Astrocyte (in vitro differentiated cells and primary cell): ENCODE data around the gene ZFPM1. TPM values are rescaled to one million over a fixed set of nuclear protein-coding genes. Genes with fewer than 3 reads are reported as not detected.

ENCODE experiments used
- DNase-seq: peaks from one replicate; pipeline ENCODE4 v3.0.0-alpha.2; 2010; ENCODE audit warnings: low read depth
- FAIRE-seq: peaks from 2 replicates; lab custom pipeline; 2011; peaks lifted over from hg19 to GRCh38; lab: Jason Lieb, UNC
- H2AFZ ChIP-seq: 2 replicates; pipeline ENCODE4 v1.6.0; 2012; ENCODE audit warnings: low read depth, low read length, inconsistent platforms
- H3K27ac ChIP-seq: 2 replicates; pipeline ENCODE4 v1.5.1; 2011; ENCODE audit warnings: low read depth, low read length, inconsistent platforms
- H3K27me3 ChIP-seq: 2 replicates; pipeline ENCODE4 v1.6.0; 2011; ENCODE audit warnings: low read length, inconsistent platforms; ENCODE audit not compliant: insufficient read depth
- H3K36me3 ChIP-seq: 2 replicates; pipeline ENCODE4 v1.5.1; 2011; ENCODE audit warnings: low read length, inconsistent platforms; ENCODE audit not compliant: insufficient read depth
- H3K4me1 ChIP-seq: 2 replicates; pipeline ENCODE4 v1.5.1; 2011; ENCODE audit warnings: low read length, inconsistent platforms; ENCODE audit not compliant: insufficient read depth
- H3K4me2 ChIP-seq: 2 replicates; pipeline ENCODE4 v1.6.0; 2012; ENCODE audit warnings: low read length, inconsistent platforms
- H3K4me3 ChIP-seq: 2 replicates; pipeline ENCODE4 v1.5.1; 2011; ENCODE audit warnings: low read depth, mild to moderate bottlenecking, low read length, inconsistent platforms; ENCODE audit not compliant: insufficient read depth
- H3K79me2 ChIP-seq: 2 replicates; pipeline ENCODE4 v1.6.0; 2012; ENCODE audit warnings: mild to moderate bottlenecking, low read length, inconsistent platforms; ENCODE audit not compliant: insufficient read depth
- H3K9ac ChIP-seq: 2 replicates; pipeline ENCODE4 v1.6.0; 2012; ENCODE audit warnings: mild to moderate bottlenecking, low read length, inconsistent platforms
- H3K9me3 ChIP-seq: 2 replicates; pipeline ENCODE4 v1.5.1; 2012; ENCODE audit warnings: low read depth, mild to moderate bottlenecking, low read length, inconsistent platforms; ENCODE audit not compliant: insufficient read depth
- H4K20me1 ChIP-seq: 2 replicates; pipeline ENCODE4 v1.6.0; 2012; ENCODE audit warnings: low read length, inconsistent platforms; ENCODE audit not compliant: insufficient read depth
- H3K27ac Mint-ChIP-seq: one replicate; pipeline ENCODE4 v1.8.0; 2021; ENCODE audit warnings: mild to moderate bottlenecking, mixed read lengths; ENCODE audit not compliant: unreplicated experiment
- H3K27me3 Mint-ChIP-seq: one replicate; pipeline ENCODE4 v1.8.0; 2021; ENCODE audit warnings: low read depth, mixed read lengths; ENCODE audit not compliant: unreplicated experiment
- H3K36me3 Mint-ChIP-seq: one replicate; pipeline ENCODE4 v1.8.0; 2021; ENCODE audit warnings: low read depth, mixed read lengths; ENCODE audit not compliant: unreplicated experiment
- H3K4me1 Mint-ChIP-seq: one replicate; pipeline ENCODE4 v1.8.0; 2021; ENCODE audit warnings: low read depth, mixed read lengths; ENCODE audit not compliant: unreplicated experiment
- H3K4me3 Mint-ChIP-seq: one replicate; pipeline ENCODE4 v1.8.0; 2021; ENCODE audit warnings: mild to moderate bottlenecking, moderate library complexity, mixed read lengths; ENCODE audit not compliant: unreplicated experiment
- H3K9me3 Mint-ChIP-seq: one replicate; pipeline ENCODE4 v1.8.0; 2021; ENCODE audit warnings: mild to moderate bottlenecking, mixed read lengths; ENCODE audit not compliant: unreplicated experiment
- EZH2 ChIP-seq: IDR thresholded peaks from 2 replicates; pipeline ENCODE4 v1.6.1; 2012; ENCODE audit warnings: mild to moderate bottlenecking, low read length, inconsistent platforms; ENCODE audit not compliant: insufficient read depth
- total RNA-seq: library from RNA; stranded (reverse); gene quantifications from 2 replicates; pipeline ENCODE4 v1.2.1, GENCODE V29; 2021
- TF ChIP-seq, protein P1 (sequence below): IDR thresholded peaks from 2 replicates; pipeline ENCODE4 v1.5.1; 2011; ENCODE audit warnings: low read depth, mild to moderate bottlenecking, inconsistent platforms, low read length, moderate library complexity; ENCODE audit not compliant: insufficient read depth

ZFPM1 gene
- total RNA-seq, 1 donor from 2014 or later = 8.6 TPM

DNA sequence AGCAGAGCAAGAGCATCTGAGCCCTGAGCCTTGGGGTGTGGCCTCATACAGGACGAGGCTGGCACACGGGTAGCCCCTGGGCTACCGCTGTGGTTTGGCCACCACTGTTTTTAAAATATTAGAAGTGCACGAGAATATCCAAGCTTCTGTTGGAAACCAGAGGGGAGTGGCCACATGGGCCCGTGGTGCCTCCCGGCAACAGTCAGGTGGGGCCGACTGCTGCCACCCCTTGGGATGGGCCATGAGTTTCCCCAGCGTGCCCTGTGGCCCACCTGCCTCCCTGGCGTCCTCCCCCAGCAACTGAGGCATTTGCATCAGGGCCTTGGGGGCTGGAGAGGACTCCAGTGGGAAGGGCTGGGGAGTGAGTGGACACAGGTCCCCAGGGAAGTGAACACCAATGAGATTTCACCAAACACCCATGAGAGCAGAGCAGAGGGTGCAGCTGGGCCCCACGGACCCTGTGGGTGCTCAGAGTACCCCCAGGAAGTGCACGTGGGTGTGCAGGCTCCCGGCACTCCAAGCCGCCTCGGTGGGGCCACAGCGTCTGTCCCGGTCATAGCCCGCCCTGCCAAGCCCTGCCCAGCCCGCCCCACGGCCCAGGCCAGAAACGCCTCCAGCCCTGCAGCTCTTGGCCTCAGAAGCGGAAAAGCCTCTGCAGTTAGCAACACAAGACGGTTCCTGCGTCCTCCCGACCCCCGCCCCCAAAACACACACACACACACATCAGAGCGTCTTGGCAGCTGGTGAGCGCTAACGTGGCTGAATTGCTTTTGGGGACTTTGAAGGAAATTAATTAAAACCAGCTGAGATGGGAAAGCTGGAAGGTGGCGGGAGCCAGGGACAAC is 47.6 kb upstream of the ZFPM1 start:
- no peak overlapping the region for H2AFZ ChIP-seq
- H3K4me2 ChIP-seq = no peak overlapping the region
- no peak for TF ChIP-seq EZH2
- TF ChIP-seq, protein P1, sequence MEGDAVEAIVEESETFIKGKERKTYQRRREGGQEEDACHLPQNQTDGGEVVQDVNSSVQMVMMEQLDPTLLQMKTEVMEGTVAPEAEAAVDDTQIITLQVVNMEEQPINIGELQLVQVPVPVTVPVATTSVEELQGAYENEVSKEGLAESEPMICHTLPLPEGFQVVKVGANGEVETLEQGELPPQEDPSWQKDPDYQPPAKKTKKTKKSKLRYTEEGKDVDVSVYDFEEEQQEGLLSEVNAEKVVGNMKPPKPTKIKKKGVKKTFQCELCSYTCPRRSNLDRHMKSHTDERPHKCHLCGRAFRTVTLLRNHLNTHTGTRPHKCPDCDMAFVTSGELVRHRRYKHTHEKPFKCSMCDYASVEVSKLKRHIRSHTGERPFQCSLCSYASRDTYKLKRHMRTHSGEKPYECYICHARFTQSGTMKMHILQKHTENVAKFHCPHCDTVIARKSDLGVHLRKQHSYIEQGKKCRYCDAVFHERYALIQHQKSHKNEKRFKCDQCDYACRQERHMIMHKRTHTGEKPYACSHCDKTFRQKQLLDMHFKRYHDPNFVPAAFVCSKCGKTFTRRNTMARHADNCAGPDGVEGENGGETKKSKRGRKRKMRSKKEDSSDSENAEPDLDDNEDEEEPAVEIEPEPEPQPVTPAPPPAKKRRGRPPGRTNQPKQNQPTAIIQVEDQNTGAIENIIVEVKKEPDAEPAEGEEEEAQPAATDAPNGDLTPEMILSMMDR = no peak
- H3K79me2 ChIP-seq = peaks cover 48% of the 10 kb centered on the region
- no peak overlapping the region for H3K9ac ChIP-seq
- peaks cover 2% of the 10 kb centered on the region for H3K9me3 Mint-ChIP-seq
- H3K4me1 Mint-ChIP-seq = no peaks in the 10 kb centered on the region
- no peak overlapping the region for H3K4me3 Mint-ChIP-seq
- DNase-seq (peak; percentile 37), FAIRE-seq (no peak)
- no peaks in the 10 kb centered on the region for H3K9me3 ChIP-seq
- peaks cover 19% of the 10 kb centered on the region for H3K36me3 Mint-ChIP-seq
- H3K27me3 ChIP-seq = no peaks in the 10 kb centered on the region
- H3K27ac Mint-ChIP-seq = no peak overlapping the region
- no peaks in the 10 kb centered on the region for H3K36me3 ChIP-seq
- peaks cover 8% of the 10 kb centered on the region for H3K4me1 ChIP-seq
- no peak overlapping the region for H3K27ac ChIP-seq
- H3K4me3 ChIP-seq = no peak overlapping the region
- no peaks in the 10 kb centered on the region for H3K27me3 Mint-ChIP-seq
- H4K20me1 ChIP-seq = peaks cover 91% of the 10 kb centered on the region

DNA sequence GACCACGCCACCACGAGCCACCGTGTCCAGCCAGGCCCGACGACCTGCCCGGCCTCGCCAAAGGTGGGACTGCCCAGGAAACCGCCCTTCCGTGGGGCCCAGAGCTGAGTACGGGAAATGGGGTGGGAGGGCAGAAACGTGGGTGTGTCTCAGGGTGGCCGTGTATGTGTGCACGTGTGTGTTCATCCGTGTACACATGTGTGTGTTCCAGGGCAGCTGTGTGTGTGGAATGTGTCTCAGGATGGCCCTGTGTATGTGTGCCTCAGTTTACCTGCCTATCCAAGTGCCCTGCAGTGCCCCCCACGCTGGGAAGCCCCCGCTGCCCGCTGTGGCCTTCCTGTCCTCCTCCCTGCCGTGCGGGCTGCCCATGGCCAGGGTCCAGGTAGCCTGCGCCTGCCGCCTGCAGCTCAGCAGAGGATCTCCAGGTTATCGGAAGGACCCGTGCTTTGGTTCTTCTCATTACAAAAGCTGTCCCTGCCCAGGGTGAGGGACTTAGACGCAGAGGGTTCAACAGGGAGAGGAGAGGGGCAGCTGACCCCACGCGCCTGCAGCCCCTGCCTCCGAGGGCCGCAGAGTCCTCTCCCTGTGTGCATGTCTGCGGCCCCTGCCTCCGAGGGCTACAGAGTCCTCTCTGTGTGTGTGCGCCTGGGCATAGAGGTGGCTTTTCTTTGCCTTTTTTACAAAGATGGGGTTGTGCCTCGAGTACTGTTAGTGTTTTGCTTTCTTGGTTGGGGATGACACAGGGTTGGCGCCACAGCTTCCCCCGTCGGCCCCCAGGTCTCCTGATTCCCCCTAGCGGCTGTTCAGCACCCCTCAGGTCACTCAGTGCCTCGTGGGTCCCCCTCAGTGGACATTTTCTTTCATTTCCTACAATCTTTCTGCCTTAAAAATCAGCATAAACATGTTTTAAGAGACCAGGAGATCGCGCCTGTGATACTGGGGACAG is 46.7 kb upstream of the ZFPM1 start:
- H3K27ac Mint-ChIP-seq = peak overlapping the region; percentile 18
- H3K36me3 ChIP-seq = no peaks in the 10 kb centered on the region
- H4K20me1 ChIP-seq = peaks cover 90% of the 10 kb centered on the region
- H3K4me1 ChIP-seq = peaks cover 8% of the 10 kb centered on the region
- H3K9me3 Mint-ChIP-seq = peaks cover under 1% of the 10 kb centered on the region
- no peak overlapping the region for H2AFZ ChIP-seq
- no peak for DNase-seq
- H3K4me1 Mint-ChIP-seq = no peaks in the 10 kb centered on the region
- no peak for TF ChIP-seq EZH2
- TF ChIP-seq, protein P1 = no peak
- no peak overlapping the region for H3K4me2 ChIP-seq
- no peak overlapping the region for H3K4me3 Mint-ChIP-seq
- no peak overlapping the region for H3K4me3 ChIP-seq
- no peaks in the 10 kb centered on the region for H3K27me3 Mint-ChIP-seq
- no peak overlapping the region for H3K9ac ChIP-seq
- peaks cover 52% of the 10 kb centered on the region for H3K79me2 ChIP-seq
- H3K27ac ChIP-seq = no peak overlapping the region
- H3K9me3 ChIP-seq = no peaks in the 10 kb centered on the region
- peaks cover 19% of the 10 kb centered on the region for H3K36me3 Mint-ChIP-seq
- no peaks in the 10 kb centered on the region for H3K27me3 ChIP-seq
- no peak for FAIRE-seq
